ENCODE data around the gene BZW1. TPM values are rescaled to one million over a fixed set of nuclear protein-coding genes. Genes with fewer than 3 reads are reported as not detected.

BZW1 gene
- total RNA-seq, 1 experiment from 2014 or later: 396 TPM

DNA sequence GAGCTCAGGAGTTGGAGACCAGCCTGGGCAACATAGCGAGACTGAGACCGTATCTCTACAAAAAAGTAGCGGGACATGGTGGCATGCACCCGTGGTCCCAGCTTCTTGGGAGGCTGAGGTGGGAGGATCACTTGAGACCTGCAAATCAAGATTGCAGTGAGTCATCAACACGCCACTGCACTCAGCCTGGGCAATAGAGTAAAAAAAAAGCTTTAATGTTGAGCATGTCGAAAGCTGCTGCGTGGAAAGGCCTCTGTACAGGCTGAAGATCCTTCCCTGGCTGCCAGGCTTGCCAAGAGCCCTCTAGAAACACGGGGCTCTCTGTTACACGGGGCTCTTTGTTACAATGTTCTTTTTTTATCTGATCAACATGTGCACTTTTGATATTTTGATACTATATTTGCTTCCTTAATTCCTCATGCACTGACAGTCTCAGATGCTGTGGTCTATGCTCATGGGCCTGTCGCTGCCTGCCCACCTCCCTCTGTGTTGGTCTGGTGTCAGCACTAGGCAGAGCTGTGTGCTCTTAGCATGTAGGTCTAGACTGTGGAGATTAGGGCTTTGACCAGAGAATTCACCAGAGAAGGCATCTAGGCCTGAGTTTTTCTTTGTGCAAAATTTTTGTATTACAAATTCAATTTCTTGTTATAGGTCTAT lies 34.1 kb downstream of the BZW1 start:
- Histone ChIP-seq H3K27ac (ENCODE audit: low read depth, low read length, poor library complexity, severe bottlenecking) (no peak overlapping the region), H3K36me3 (ENCODE audit: insufficient read depth, low read length, poor library complexity, severe bottlenecking) (no peaks in the 10 kb centered on the region), H3K9me3 (ENCODE audit: low read depth, low read length, poor library complexity, severe bottlenecking) (no peaks in the 10 kb centered on the region), H3K27me3 (replicated peaks; ENCODE audit: insufficient read depth, low read depth, low read length, poor library complexity) (no peaks in the 10 kb centered on the region), H3K4me3 (ENCODE audit: low read depth, low read length, poor library complexity, severe bottlenecking) (no peak overlapping the region), H3K4me1 (ENCODE audit: insufficient read depth, low read length, poor library complexity, severe bottlenecking) (no peaks in the 10 kb centered on the region)
- DNase-seq (ENCODE audit: low spot score): no peak
- POLR2A ChIA-PET (ENCODE audit: low non-redundant PET): no interaction called here
- CTCF ChIA-PET: no interaction called here
- TF ChIP-seq, protein P1, sequence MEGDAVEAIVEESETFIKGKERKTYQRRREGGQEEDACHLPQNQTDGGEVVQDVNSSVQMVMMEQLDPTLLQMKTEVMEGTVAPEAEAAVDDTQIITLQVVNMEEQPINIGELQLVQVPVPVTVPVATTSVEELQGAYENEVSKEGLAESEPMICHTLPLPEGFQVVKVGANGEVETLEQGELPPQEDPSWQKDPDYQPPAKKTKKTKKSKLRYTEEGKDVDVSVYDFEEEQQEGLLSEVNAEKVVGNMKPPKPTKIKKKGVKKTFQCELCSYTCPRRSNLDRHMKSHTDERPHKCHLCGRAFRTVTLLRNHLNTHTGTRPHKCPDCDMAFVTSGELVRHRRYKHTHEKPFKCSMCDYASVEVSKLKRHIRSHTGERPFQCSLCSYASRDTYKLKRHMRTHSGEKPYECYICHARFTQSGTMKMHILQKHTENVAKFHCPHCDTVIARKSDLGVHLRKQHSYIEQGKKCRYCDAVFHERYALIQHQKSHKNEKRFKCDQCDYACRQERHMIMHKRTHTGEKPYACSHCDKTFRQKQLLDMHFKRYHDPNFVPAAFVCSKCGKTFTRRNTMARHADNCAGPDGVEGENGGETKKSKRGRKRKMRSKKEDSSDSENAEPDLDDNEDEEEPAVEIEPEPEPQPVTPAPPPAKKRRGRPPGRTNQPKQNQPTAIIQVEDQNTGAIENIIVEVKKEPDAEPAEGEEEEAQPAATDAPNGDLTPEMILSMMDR (conservative IDR thresholded peaks at IDR 0.05; ENCODE audit: low read depth, low read length): no peak
- TF ChIP-seq EZH2 (IDR thresholded peaks at IDR 0.05; ENCODE audit: borderline replicate concordance, low read depth, low read length, poor library complexity, severe bottlenecking): no peak
- intact Hi-C loops (cut with micrococcal nuclease; ENCODE audit: unreplicated experiment): no loop called here
- no TSS peak for BruUV-seq (replicated peaks)

DNA sequence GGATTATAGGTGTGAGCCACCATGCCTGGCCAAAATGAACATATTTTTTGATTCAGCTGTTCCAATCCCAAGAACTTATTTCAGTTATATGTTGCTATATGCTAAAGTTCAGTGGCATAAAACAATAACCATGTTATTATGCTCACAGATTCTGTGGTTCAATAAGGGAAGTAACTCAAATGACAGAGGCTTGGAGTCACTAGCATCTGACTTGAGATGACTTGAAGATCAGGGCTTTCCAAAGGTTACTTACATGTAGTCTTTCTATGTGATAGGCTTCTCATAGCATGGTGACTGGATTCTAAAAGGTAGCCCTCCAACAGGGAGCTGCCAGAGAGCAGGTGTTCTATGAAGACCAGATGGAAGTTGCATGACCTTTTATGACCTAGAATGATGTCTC lies 35.6 kb downstream of the BZW1 start:
- POLR2A ChIA-PET (ENCODE audit: low non-redundant PET): no interaction called here
- BruUV-seq (replicated peaks): no TSS peak
- CTCF ChIA-PET: no interaction called here
- no peak for DNase-seq (ENCODE audit: low spot score)
- intact Hi-C loops (cut with micrococcal nuclease; ENCODE audit: unreplicated experiment): no loop called here
- Histone ChIP-seq H3K36me3 (ENCODE audit: insufficient read depth, low read length, poor library complexity, severe bottlenecking) (peaks cover 14% of the 10 kb centered on the region), H3K9me3 (ENCODE audit: low read depth, low read length, poor library complexity, severe bottlenecking) (no peaks in the 10 kb centered on the region), H3K27me3 (replicated peaks; ENCODE audit: insufficient read depth, low read depth, low read length, poor library complexity) (no peaks in the 10 kb centered on the region), H3K4me3 (ENCODE audit: low read depth, low read length, poor library complexity, severe bottlenecking) (no peak overlapping the region), H3K4me1 (ENCODE audit: insufficient read depth, low read length, poor library complexity, severe bottlenecking) (no peaks in the 10 kb centered on the region), H3K27ac (ENCODE audit: low read depth, low read length, poor library complexity, severe bottlenecking) (no peak overlapping the region)
- TF ChIP-seq, protein P1 (conservative IDR thresholded peaks at IDR 0.05; ENCODE audit: low read depth, low read length): no peak
- TF ChIP-seq EZH2 (IDR thresholded peaks at IDR 0.05; ENCODE audit: borderline replicate concordance, low read depth, low read length, poor library complexity, severe bottlenecking): no peak

DNA sequence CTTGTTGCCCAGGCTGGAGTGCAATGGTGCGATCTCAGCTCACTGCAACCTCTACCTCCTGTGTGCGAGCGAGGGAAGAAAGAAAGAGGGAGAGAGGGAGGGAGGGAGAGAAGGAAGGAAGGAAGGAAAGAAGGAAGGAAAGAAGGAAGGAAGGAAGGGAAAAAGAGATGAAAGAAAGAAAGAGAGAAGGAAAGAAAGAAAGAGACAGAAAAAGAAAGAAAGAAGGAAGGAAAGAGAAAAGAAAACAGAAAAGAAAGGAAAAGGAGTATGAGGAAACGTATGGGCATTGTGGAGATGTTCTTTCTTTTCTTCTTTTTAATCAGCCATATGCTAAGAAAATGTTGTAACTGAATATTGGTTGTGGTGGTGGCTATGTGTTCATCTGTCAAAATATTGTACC lies 36.2 kb downstream of the BZW1 start:
- no peaks in the 10 kb centered on the region for H3K27me3 ChIP-seq (replicated peaks; ENCODE audit: insufficient read depth, low read depth, low read length, poor library complexity)
- H3K27ac ChIP-seq (ENCODE audit: low read depth, low read length, poor library complexity, severe bottlenecking): no peak overlapping the region
- no TSS peak for BruUV-seq (replicated peaks)
- H3K36me3 ChIP-seq (ENCODE audit: insufficient read depth, low read length, poor library complexity, severe bottlenecking): peaks cover 21% of the 10 kb centered on the region
- H3K4me1 ChIP-seq (ENCODE audit: insufficient read depth, low read length, poor library complexity, severe bottlenecking): no peaks in the 10 kb centered on the region
- POLR2A ChIA-PET (ENCODE audit: low non-redundant PET): no interaction called here
- H3K9me3 ChIP-seq (ENCODE audit: low read depth, low read length, poor library complexity, severe bottlenecking): no peaks in the 10 kb centered on the region
- CTCF ChIA-PET: no interaction called here
- DNase-seq (ENCODE audit: low spot score): no peak
- no peak for TF ChIP-seq EZH2 (IDR thresholded peaks at IDR 0.05; ENCODE audit: borderline replicate concordance, low read depth, low read length, poor library complexity, severe bottlenecking)
- TF ChIP-seq, protein P1 (conservative IDR thresholded peaks at IDR 0.05; ENCODE audit: low read depth, low read length): no peak
- H3K4me3 ChIP-seq (ENCODE audit: low read depth, low read length, poor library complexity, severe bottlenecking): no peak overlapping the region
- intact Hi-C loops (cut with micrococcal nuclease; ENCODE audit: unreplicated experiment): no loop called here

All from A673 (cell line).